K562 (cell line): ENCODE data around the gene PDE9A. TPM values are rescaled to one million over a fixed set of nuclear protein-coding genes. Genes with fewer than 3 reads are reported as not detected.

Experiments
- ATAC-seq: fragments of 200-7000 bp; cut with Tn5 transposase; 3 replicates; pipeline ENCODE4 v1.9.1; 2020; ENCODE audit warnings: moderate library complexity
- BruUV-seq: library from RNA; stranded (reverse); fragments of 400-500 nt; replicated peaks from 2 replicates; lab custom pipeline; 2021; lab: Mats Ljungman, UMichigan
- CTCF ChIA-PET: fragments of 300-600 bp; formaldehyde crosslinking; extraction: SDS; loops from one replicate; lab custom pipeline; 2021; ENCODE audit warnings: low intra/inter-chr PET ratio; lab: Yijun Ruan, JAX
- POLR2A ChIA-PET: fragments of 300-600, 350-650 bp; sonication (Branson Sonifier 250); formaldehyde crosslinking; extraction: SDS; loops from one replicate; lab custom pipeline; 2021; ENCODE audit warnings: antibody characterized with exemption, inconsistent platforms; lab: Yijun Ruan, JAX
- DNase-seq, 4 experiments: peaks; one replicate each; pipeline versions ENCODE4 v3.0.0 to v3.0.0-alpha.2; 2011 to 2018; ENCODE audit warnings: low spot score in 3 of 4, mixed read lengths in 3 of 4; ENCODE audit errors: extremely low read depth in 1 of 4
- FAIRE-seq: peaks from 2 replicates; lab custom pipeline; 2011; peaks lifted over from hg19 to GRCh38; lab: Jason Lieb, UNC
- H2AFZ ChIP-seq: 2 replicates; pipeline ENCODE4 v1.6.0; 2011; ENCODE audit warnings: low read depth, low read length, control low read depth, inconsistent platforms
- H3K27ac ChIP-seq: fragments of 200-600 bp; 3 replicates; pipeline ENCODE4 v1.8.0; 2011; ENCODE audit warnings: low read depth, mild to moderate bottlenecking, control low read depth, inconsistent platforms, low read length, moderate library complexity, mixed read lengths; ENCODE audit errors: extremely low read depth
- H3K27me3 ChIP-seq, 2 experiments: fragments of 300-600 bp in 1 of 2; 2 replicates in 1 of 2; 3 replicates in 1 of 2; pipeline versions ENCODE4 v1.6.0 to v1.8.0; 2011; ENCODE audit warnings: inconsistent platforms in 2 of 2, low read length in 2 of 2, mild to moderate bottlenecking in 1 of 2, mixed read lengths in 1 of 2, moderate library complexity in 1 of 2; ENCODE audit not compliant: control insufficient read depth in 2 of 2, insufficient read depth in 2 of 2
- H3K36me3 ChIP-seq: fragments of 300-600 bp; 3 replicates; pipeline ENCODE4 v1.8.0; 2011; ENCODE audit warnings: mild to moderate bottlenecking, low read length, inconsistent platforms; ENCODE audit not compliant: control insufficient read depth, insufficient read depth
- H3K4me1 ChIP-seq, 2 experiments: fragments of 200-600 bp in 1 of 2; replicated peaks in 1 of 2; 2 replicates in 1 of 2; 3 replicates in 1 of 2; pipeline versions ENCODE4 v1.5.1 to v1.8.0; 2011; ENCODE audit warnings: inconsistent platforms in 2 of 2, low read length in 2 of 2, mild to moderate bottlenecking in 1 of 2, mixed read lengths in 1 of 2, moderate library complexity in 1 of 2; ENCODE audit not compliant: control insufficient read depth in 2 of 2, insufficient read depth in 2 of 2
- H3K4me2 ChIP-seq: 2 replicates; pipeline ENCODE4 v1.6.1; 2011; ENCODE audit warnings: low read length, control low read depth, inconsistent platforms, mixed read lengths; ENCODE audit not compliant: insufficient read depth
- H3K4me3 ChIP-seq: fragments of 200-600 bp; sonication (generic), shearing (Covaris generic); 2 replicates; pipeline ENCODE4 v1.5.1; 2016; ENCODE audit warnings: control low read depth, inconsistent platforms
- H3K79me2 ChIP-seq: fragments of 200-600 bp; 3 replicates; pipeline ENCODE4 v1.8.0; 2011; ENCODE audit warnings: low read length, inconsistent platforms; ENCODE audit not compliant: control insufficient read depth, insufficient read depth
- H3K9ac ChIP-seq, 2 experiments: 2 replicates each; pipeline versions ENCODE4 v1.6.0 to v1.6.1; 2011; ENCODE audit warnings: low read depth in 2 of 2, low read length in 2 of 2, control low read depth in 1 of 2, inconsistent platforms in 1 of 2, mild to moderate bottlenecking in 1 of 2, mixed read lengths in 1 of 2; ENCODE audit not compliant: insufficient read depth in 1 of 2
- H3K9me1 ChIP-seq: one replicate; pipeline ENCODE4 v1.6.0; 2011; ENCODE audit warnings: inconsistent platforms, mild to moderate bottlenecking, low read length, moderate library complexity; ENCODE audit not compliant: control insufficient read depth, insufficient read depth
- H3K9me3 ChIP-seq: replicated peaks from 2 replicates; pipeline ENCODE4 v1.5.1; 2011; ENCODE audit warnings: low read depth, low read length, inconsistent platforms; ENCODE audit not compliant: control insufficient read depth, insufficient read depth
- H4K20me1 ChIP-seq: replicated peaks from 2 replicates; pipeline ENCODE4 v1.6.1; 2011; ENCODE audit warnings: low read length, inconsistent platforms, mixed read lengths; ENCODE audit not compliant: control insufficient read depth, insufficient read depth
- BRCA1 ChIP-seq, 2 experiments: fragments of 450-650 bp in 1 of 2; sonication (generic) in 1 of 2; formaldehyde crosslinking in 1 of 2; IDR thresholded peaks; 2 replicates each; pipeline versions ENCODE4 v1.5.0 to v1.6.1; 2017 to 2020; ENCODE audit warnings: mild to moderate bottlenecking in 1 of 2, missing genetic modification reagents in 1 of 2
- HDAC2 ChIP-seq: fragments of 450-650 bp; IDR thresholded peaks from 2 replicates; pipeline ENCODE4 v1.6.1; 2016; ENCODE audit warnings: mild to moderate bottlenecking
- KAT7 ChIP-seq: sonication (generic); formaldehyde crosslinking; IDR thresholded peaks from 2 replicates; pipeline ENCODE4 v1.8.0; 2022; ENCODE audit warnings: missing genetic modification reagents, mild to moderate bottlenecking, borderline replicate concordance
- NFIX ChIP-seq: fragments of 250-450 bp; sonication (Bioruptor Pico); IDR thresholded peaks from 2 replicates; pipeline ENCODE4 v1.4.0; 2020; ENCODE audit warnings: low read depth, mild to moderate bottlenecking, moderate library complexity
- NR2F6 ChIP-seq: fragments of 450-650 bp; formaldehyde crosslinking; IDR thresholded peaks from 2 replicates; pipeline ENCODE4 v1.4.0; 2020; ENCODE audit warnings: mild to moderate bottlenecking
- PTBP1 ChIP-seq: fragments of 200-400 bp; formaldehyde crosslinking; IDR thresholded peaks from 2 replicates; pipeline ENCODE4 v1.6.1; 2017; ENCODE audit warnings: low read depth, low read length
- TAF7 ChIP-seq: fragments of 450-650 bp; IDR thresholded peaks from 2 replicates; pipeline ENCODE4 v1.6.1; 2016; ENCODE audit warnings: missing genetic modification characterization, missing compliant biosample characterization
- ZNF174 ChIP-seq: fragments of 250-450 bp; sonication (Bioruptor Pico); IDR thresholded peaks from 2 replicates; pipeline ENCODE4 v1.4.0; 2020; ENCODE audit warnings: mild to moderate bottlenecking
- WGBS: fragments of 100-300 bp; shearing (Covaris generic); methylation state at CpG from one replicate; pipeline ENCODE4 v1.1.6; 2016; ENCODE audit warnings: low coverage, mixed read lengths; ENCODE audit not compliant: insufficient coverage; ENCODE audit errors: missing lambda C conversion rate; 5-methylcytosine and 5-hydroxymethylcytosine counted together
- in situ Hi-C: fragments of 300-500 bp; cut with MboI; formaldehyde crosslinking; loops from 4 replicates; pipeline ENCODE4 v1.15.0; 2018; ENCODE audit warnings: inconsistent platforms, mixed read lengths
- intact Hi-C: fragments of 100-400 bp; cut with micrococcal nuclease; formaldehyde crosslinking; loops from 2 replicates; pipeline ENCODE4 v1.14.2; 2022
- polyA plus RNA-seq, 8 experiments: library from polyadenylated mRNA; depleted of rRNA in 4 of 8; stranded (reverse) in 5 of 8; unstranded in 3 of 8; fragments of >200 nt; fragmentation: Nextera tagmentation in 2 of 8; fragmentation: Illumina TruSeq in 1 of 8; extraction: Ambion mirVana in 2 of 8; extraction: Trizol in 1 of 8; gene quantifications; 2 replicates each; pipeline versions ENCODE4 v1.2.1 to v1.2.3, GENCODE V29; 2011 to 2014; ENCODE audit warnings: inconsistent platforms in 1 of 8, missing spikeins in 1 of 8
- total RNA-seq, 7 experiments: library from RNA; depleted of rRNA in 6 of 7; stranded (reverse); fragments of >200 nt in 6 of 7; fragmentation: Illumina TruSeq in 2 of 7; extraction: Trizol in 2 of 7; gene quantifications; 2 replicates each; pipeline versions ENCODE4 v1.2.1 to v1.2.3, GENCODE V29; 2011 to 2021; ENCODE audit warnings: low replicate concordance in 1 of 7
- TF ChIP-seq, protein P1 (sequence below): IDR thresholded peaks from 3 replicates; pipeline ENCODE4 v1.6.1; 2011; ENCODE audit warnings: borderline replicate concordance, mild to moderate bottlenecking, moderate library complexity; ENCODE audit not compliant: insufficient read length; ENCODE audit errors: extremely low read depth
- TF ChIP-seq, protein P2 (sequence below): fragments of 450-650 bp; IDR thresholded peaks from 2 replicates; pipeline ENCODE4 v1.6.1; 2018; ENCODE audit warnings: mild to moderate bottlenecking, low read depth; ENCODE audit not compliant: partially characterized antibody

Gene PDE9A
- total and polyA plus RNA-seq, 9 of the 15 experiments (the other 6 are each of a cell fraction or from before 2014, with no cell fraction given) = 0.07 to 0.27 TPM; not detected in 7

DNA sequence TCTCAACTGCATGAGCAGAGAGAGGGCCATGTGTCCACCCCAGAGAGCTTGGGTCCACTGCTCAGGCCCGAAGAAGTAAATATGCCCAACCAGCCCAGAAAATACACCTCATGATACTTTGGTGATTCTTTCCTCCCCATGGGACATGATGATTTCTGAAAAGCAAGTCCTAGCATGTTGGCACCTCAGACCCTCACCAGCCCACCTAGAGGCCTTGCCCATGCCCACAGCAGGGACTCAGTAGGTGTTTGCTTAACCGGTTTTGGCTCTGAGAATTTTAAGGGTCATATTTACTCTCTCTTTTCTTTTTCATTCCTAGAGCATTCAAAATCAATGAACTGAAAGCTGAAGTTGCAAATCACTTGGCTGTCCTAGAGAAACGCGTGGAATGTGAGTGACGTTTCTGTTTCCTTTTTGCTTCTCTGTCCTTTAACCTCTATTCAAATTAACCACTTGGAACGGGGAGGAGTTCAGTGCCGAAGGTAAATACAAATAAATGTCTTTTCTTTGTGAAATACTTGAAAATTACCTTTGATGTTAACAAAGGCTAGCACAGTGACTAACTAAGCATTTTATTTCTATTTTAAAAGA, 79.7 kb downstream of the PDE9A start:
- H3K79me2 ChIP-seq = no peaks in the 10 kb centered on the region
- TF ChIP-seq NR2F6 (no peak), BRCA1 (IDR thresholded peaks at IDR 0.05) (no peak), BRCA1 (CRISPR knock-in tag; IDR thresholded peaks at IDR 0.05) (no peak), TAF7 (no peak), HDAC2 (no peak), PTBP1 (no peak), ZNF174 (CRISPR knock-in tag) (no peak), NFIX (CRISPR knock-in tag) (no peak), KAT7 (CRISPR knock-in tag) (no peak)
- TF ChIP-seq, protein P1, sequence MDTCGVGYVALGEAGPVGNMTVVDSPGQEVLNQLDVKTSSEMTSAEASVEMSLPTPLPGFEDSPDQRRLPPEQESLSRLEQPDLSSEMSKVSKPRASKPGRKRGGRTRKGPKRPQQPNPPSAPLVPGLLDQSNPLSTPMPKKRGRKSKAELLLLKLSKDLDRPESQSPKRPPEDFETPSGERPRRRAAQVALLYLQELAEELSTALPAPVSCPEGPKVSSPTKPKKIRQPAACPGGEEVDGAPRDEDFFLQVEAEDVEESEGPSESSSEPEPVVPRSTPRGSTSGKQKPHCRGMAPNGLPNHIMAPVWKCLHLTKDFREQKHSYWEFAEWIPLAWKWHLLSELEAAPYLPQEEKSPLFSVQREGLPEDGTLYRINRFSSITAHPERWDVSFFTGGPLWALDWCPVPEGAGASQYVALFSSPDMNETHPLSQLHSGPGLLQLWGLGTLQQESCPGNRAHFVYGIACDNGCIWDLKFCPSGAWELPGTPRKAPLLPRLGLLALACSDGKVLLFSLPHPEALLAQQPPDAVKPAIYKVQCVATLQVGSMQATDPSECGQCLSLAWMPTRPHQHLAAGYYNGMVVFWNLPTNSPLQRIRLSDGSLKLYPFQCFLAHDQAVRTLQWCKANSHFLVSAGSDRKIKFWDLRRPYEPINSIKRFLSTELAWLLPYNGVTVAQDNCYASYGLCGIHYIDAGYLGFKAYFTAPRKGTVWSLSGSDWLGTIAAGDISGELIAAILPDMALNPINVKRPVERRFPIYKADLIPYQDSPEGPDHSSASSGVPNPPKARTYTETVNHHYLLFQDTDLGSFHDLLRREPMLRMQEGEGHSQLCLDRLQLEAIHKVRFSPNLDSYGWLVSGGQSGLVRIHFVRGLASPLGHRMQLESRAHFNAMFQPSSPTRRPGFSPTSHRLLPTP = no peak
- TF ChIP-seq, protein P2, sequence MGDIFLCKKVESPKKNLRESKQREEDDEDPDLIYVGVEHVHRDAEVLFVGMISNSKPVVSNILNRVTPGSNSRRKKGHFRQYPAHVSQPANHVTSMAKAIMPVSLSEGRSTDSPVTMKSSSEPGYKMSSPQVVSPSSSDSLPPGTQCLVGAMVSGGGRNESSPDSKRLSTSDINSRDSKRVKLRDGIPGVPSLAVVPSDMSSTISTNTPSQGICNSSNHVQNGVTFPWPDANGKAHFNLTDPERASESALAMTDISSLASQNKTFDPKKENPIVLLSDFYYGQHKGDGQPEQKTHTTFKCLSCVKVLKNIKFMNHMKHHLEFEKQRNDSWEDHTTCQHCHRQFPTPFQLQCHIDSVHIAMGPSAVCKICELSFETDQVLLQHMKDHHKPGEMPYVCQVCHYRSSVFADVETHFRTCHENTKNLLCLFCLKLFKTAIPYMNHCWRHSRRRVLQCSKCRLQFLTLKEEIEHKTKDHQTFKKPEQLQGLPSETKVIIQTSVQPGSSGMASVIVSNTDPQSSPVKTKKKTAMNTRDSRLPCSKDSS = no peak
- in situ Hi-C loops (no loop called here), intact Hi-C loops (no loop called here)
- no TSS peak for BruUV-seq
- WGBS = 3% methylated on average over 7 of the region's 7 CpGs
- no peak overlapping the region for H3K4me2 ChIP-seq
- H3K36me3 ChIP-seq = no peaks in the 10 kb centered on the region
- ATAC-seq (no peak), FAIRE-seq (no peak), DNase-seq (no peak)
- H3K4me3 ChIP-seq = no peak overlapping the region
- H2AFZ ChIP-seq = no peak overlapping the region
- H3K9me1 ChIP-seq = no peaks in the 10 kb centered on the region
- no peaks in the 10 kb centered on the region for H3K9me3 ChIP-seq
- no peak overlapping the region for H3K27ac ChIP-seq
- peaks cover 66 to 67% of the 10 kb centered on the region in 2 experiments for H3K27me3 ChIP-seq
- H4K20me1 ChIP-seq = 0 out of 2 replicates have a peak, but pooled peaks cover 4% of the 10 kb centered on the region
- no peaks in the 10 kb centered on the region for H3K4me1 ChIP-seq
- no peak overlapping the region for H3K9ac ChIP-seq
- CTCF ChIA-PET = no interaction called here
- POLR2A ChIA-PET = no interaction called here
